NCI-H2196 (cell line): ENCODE data around the gene JAM3.
"Not testable (repeated sequence)": the region's sequence is repeated elsewhere in the genome, so short reads cannot be mapped to it uniquely, and the experiment has no call there.

Experiments used
- DNase-seq: peaks from one replicate; lab custom pipeline; 2025; ENCODE audit not compliant: unreplicated experiment; lab: John Stamatoyannopoulos, UW

JAM3 gene

DNA sequence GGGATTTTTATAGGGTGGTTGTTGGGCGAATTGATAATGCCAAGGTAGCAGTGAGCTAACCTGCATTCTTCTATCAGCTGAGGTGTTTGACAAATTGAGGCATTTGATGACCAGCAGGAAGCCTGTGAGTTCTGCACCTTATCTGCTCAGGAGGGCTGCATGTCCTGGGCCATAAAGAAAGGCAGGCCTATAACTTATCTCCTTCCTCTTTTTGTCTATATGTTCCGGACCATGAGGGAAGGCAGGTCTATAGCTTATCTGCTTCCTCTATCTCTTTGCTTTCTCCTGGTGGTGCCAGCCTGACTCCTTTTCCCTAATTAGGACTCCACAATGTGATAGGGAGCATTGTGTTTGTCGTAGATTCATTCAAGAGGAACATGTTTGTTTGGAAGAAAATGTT, 8.6 kb upstream of the JAM3 start:
- no peak for DNase-seq

DNA sequence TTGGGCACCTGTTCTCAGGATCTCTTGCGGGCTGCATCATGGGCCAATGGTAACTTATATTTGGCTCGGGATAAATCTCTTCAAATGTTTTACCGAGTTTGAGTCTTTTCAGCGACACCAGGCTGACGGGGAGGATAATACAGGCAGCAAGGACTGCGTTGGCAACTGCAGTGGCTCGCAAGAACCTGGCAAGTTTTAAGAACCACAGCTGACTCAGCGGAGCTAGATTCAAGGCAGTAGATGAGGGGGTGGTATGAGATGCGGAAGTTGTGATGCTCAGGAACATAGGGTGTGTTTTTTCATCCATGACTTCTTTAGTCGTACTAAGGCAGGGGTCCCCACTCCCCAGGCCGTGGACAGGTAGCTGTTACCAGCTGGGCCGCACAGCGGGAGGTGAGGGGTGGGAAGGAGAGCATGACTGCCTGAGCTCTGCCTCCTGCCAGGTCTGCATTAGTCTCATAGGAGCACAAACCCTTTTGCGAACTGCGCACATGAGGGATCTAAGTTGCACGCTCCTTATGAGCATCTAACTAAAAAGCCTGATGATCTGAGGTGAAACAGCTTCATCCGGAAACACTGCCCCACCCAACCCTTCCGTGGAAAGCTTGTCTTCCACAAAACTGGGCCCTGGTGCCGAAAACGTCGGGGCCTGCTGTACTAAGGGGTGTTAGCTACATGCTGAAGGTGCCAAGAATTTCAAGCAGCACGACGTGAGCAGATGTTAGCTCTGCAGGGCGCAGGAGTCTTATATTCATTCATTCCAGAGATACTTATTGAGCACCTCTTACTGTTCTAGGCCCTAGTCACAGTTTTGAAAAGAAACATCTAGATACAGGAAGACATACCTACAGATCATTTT, 6.4 kb upstream of the JAM3 start:
- no peak for DNase-seq

DNA sequence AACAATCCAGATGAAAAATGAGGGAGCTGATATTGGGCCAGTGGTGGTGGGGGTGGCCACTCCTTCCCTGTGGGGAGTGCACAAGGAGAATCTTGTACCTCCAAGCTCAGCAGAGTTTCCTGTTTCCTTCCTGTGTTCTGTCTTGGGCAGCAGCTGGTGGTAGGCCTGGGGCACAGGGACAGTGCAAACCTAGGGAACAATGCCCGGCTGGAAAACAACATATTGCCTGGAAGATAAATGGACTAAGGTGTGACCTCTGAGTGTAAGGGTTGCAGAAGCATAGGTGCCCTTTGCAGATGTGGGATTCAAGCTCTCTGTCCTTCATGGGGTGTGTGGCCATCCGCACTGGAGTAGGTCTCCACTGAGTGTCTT, 5.8 kb upstream of the JAM3 start:
- DNase-seq: no peak

DNA sequence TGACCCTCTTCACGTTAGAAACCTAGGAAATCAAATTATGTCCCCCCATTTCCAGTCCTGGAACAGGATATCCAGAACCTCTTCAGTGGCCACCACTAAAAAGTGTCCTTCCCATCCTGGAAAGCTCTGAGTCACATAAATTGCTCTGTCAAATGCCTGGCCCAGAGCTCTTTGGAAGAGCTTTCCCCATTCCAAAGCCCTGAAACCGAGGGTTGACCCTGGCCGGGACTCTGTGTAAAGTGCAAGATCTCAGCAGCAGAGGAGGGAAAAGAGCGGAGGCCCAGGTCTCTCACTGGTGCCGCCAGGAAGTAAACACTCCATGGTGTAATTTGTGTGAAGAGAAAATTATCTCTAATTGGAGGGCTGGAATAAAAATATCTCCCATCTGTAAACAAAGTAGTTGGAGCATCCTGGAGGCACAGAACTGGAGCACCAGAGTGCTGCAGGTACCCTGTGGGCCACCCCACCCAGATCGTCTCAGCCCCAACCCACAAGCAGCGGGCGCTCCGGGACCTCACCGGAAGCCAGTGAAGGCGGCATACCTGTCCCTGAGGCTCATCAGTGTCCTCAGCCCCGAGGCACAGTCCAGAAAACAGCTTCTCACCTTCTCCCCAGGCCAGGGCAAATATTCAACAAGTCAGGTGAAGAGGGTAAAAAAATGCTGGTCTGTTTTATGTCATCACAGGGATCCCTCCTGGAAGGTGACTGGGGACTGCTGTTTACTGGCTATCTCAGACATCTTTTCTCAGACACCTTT, 4.7 kb upstream of the JAM3 start:
- DNase-seq: no peak

DNA sequence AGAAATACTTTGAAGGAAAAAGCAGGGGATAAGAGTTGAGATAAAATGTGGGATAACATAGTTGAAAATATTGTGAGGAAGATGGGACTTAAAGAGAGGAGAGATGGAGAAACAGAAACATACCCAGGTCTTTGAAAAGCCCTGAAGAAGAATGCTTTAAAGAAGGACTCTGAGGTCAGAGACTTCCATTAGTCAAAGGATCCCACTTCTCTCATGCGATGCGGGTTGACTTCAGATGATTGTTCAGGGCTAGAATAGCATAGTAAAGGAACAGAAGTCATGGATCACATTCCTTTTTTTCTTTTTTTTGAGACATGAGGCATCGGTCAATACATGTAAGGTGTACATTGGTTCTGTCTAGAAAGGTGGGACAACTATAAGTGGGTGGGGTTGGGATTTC, 3.5 kb upstream of the JAM3 start:
- DNase-seq: no peak

DNA sequence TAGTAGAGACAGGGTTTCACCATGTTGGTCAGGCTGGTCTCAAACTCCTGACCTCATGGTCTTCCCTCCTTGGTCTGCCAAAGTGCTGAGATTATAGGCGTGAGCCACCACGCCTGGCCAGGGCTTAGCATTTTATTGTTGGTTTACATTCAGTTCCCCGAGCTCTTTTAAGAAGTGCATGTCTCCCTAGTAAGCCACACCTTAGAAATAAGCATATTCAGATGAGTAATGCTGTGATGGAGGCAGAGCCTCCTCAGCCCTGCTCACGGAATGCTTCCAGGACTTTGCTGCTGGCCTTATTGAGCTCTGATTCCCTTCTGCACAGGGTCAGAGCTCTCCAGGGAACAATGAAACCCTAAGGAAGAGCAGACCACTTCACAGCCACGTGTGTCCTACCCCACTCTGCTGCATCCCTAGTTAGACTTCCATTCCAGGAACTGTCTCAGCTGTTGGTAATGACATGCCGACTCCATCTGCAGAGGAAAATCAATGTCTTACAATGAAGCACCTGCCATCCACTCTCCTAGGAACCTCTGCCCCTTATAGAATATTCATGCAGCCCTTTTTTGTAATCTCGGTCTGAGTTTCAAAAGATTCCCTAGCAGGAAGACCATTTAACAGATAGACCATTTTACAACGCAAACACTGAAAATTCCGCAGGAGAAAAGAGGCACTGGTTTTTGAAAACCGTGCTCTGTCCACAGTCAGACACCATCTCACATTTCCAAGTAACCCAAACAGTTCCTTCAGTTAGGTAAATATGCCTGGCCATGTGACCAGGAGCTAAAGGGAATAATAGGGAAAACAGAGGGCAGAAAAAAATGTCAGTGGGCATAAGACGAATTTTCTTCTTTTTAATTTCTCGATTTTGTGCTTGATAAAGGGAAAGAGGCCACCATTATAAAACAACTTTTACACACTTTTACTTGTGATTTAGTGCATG, 1.7 kb upstream of the JAM3 start:
- DNase-seq: no peak

DNA sequence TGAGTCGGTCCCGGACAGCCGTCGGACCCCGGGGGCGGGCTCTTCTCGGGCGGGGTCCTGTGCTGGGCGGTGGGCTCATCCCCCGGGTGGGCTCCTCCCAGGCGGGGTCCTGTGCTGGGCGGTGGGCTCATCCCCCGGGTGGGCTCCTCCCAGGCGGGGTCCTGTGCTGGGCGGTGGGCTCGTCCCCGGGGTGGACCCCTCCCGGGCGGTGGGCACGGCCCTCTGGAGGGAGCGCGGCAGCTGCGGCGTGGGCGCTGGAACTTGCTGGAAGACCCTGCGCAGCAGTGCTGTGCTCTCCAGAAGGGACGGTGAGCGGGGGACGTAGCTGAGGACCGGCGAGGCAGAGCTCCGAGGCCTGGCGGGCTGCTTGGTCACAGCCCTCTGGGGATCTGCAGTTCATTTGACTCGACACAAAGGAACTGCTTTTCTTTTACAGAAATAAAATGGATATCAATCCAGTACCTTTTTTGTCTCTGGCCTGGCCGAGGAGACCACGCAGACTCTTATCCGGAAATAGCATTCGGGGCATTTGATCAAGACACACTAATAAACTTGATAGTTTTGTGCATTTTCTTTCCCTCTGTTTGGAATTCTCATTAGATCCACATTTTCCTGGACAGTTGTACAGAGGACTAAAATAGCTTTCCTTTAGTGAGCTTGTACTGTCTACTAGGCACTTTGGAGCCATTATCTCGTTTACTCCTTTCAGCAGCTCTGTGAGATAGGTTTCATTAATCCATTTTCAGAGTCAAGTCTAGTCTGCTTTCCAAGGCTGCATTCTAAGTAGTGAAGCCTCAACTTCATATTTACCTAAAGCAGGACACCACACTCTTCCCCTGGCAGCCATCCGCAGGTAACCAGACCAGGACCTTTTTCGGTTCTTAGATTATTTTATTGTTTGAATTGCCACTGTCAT, 812 bp downstream of the JAM3 start:
- no peak for DNase-seq

DNA sequence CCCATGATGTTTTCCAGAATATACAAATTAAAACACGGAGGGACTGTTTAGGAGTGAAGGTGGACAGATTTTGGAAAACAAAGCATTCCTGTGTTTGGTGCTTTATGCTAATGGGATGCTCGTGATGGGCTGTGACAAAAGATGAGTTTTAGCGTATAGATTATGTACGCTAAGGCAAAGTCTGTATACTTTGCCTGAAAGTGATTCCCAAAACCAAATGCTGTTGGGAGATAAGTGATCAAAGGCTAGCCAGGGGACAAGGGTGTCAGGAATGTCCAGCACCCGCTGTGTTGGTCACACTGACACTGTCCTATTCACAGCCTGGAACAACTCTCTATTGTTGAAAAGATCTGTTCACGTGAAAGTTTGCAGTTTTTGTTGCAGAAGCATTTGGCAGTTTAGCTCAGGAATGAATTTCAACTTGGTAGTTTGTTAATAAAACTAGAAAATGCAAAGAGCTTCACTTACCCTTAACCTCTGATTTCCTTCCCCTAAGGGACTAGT, 1.5 kb downstream of the JAM3 start:
- no peak for DNase-seq

DNA sequence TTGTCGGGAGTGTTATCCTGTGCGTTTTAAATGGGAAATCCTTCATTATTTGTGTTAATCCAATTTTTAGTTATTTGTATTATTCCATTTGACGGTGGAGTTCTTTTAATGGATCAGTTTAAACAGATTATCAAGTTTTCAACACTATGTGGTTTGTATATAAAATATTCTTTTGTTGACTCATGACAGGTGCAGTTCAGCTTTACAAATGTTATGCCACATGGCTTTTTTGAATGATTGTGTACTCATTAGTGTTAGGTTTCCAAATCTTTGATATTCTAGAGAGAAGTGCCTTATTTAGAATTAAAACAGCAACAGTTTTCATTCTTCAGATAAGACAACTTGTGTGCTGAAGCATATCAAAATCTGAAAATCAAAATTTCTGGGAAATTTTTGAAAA, 2.4 kb downstream of the JAM3 start:
- DNase-seq: peak; percentile 54

DNA sequence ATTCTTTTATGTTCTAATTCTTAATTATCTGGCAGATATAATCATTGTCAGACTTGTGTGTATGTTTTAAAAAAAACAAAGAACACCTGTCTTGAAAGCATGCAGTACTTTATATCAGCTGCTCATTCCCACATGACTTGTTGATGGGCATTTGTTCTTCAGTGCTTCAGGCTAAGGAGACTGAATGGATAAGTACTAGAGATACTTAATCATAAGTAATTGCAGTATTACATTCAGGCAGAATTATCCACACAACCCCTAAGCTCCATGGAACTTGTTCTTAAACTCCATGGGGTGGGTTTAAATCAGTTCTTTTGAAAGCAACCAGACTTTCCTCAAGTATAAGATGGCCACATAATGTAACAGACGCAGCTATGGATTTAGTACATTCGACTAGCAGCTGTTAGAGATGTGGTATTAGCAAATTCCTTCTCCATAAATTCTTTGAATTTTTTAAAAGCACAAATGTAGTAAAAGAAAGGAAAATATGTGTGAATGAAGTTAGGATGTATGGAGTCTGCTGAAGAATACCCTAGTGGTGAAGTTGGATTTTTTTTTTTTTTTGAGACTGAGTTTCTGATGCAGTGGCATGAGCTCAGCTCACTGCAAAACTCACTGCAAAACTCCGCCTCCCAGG, 3.0 kb downstream of the JAM3 start:
- DNase-seq: peak; percentile 39

DNA sequence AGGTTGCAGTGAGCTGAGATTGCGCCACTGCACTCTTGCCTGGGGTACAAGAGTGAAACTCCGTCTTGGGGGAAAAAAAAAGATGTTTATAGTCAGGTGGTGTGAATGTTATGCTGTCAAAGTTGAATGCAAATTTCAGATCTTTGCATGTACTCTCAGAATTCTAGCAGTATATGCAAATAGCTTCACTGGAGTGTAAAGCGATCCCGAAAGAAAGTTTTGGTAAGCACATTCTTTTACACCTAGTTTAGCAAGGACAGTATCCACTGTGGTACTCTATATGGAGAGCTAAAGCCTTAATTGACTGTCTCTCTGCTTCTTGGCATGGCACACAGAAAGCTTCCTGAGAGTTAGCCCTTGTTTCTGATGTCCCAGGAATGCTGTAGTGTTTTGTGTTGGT, 4.0 kb downstream of the JAM3 start:
- no peak for DNase-seq

DNA sequence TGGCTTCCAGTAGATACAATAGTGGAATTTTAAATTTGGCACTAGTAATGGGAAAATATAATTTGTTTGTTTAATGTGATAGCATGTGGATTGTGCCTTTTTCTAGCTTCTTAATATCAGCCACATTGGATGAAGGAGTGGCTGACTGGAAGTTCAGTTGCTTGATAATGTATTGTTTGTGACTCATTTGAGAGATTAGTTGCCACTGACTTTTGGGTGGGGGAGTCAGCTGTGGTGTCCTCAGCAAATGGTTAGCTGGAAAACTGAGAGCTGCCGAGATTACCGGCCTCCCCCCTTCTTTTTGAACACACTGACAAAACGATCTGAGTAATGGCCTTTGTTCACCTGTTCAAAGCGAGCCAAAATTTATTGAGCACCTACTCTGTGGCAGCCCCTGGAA, 5.5 kb downstream of the JAM3 start:
- DNase-seq: no peak

DNA sequence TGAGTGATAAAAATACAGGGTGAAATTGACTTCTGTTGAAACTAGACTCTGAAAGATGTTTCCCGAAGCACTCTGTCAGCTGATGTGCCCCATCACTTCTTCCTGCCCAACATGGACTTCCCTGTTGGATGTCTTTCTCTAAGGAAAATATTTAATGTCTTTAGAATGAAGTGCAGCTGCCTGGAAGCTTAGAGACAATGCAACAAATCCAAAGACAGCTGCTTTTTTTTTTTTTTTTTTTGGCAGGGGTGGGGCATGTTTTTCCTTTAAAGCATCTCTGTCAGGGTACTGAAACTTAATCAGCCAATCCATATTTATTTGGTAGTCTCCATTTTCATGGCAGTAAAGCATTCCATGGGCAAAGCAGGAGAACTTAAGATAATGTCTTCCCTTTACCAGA, 5.9 kb downstream of the JAM3 start:
- no peak for DNase-seq

DNA sequence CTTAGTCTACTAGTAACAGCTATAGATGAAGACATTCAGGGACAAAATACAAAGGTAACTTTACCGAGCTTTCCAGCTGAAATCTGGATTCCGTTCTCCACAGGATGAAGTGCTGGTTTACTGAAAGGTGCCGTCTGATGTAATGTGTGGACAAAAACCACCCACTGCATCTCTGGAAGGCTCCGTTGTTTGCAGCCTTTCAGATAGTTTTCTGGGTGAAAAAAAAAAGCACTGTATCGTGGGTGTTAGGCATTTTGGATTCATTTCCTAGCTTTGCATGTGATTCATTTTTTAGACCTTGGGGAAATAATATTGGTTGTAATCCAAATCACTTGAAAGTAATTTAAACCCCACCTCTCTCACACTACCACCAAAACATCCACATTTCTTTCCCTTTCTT, 10.4 kb downstream of the JAM3 start:
- DNase-seq: no peak

DNA sequence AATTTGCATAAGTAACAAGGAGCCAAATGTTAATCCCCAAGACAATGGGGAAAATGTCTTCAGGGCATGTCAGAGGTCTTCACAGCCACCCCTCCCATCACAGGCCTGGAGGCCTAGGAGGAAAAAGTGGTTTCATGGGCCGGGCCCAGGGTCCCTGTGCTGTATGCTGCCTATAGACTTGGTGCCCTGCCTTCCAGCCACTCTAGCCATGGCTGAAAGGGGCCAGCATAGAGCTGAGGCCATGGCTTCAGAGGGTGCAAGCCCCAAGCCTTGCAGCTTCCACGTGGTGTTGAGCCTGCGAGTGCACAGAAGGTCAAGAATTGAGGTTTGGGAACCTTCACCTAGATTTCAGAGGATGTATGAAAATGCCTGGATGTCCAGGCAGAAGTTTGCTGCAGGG, 12.4 kb downstream of the JAM3 start:
- not testable (repeated sequence) for DNase-seq

DNA sequence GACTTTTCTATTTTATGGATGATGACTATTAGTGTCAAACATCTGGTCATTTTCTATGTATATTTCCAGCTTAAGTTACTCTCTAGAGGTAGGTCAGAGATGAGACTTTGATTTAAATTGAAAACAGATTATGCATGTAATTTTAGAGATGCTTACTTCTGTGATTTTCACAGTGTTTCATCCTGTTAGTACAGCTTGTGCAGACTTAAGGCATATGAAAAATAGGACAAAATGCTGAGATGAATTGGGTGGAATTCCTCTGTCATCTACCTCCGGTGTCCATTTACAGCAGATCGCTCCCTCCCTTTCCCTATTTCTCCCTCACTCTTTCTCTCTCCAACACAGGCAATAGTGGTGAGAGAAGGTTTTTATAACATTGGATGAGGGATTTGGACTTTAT, 14.1 kb downstream of the JAM3 start:
- DNase-seq: no peak

DNA sequence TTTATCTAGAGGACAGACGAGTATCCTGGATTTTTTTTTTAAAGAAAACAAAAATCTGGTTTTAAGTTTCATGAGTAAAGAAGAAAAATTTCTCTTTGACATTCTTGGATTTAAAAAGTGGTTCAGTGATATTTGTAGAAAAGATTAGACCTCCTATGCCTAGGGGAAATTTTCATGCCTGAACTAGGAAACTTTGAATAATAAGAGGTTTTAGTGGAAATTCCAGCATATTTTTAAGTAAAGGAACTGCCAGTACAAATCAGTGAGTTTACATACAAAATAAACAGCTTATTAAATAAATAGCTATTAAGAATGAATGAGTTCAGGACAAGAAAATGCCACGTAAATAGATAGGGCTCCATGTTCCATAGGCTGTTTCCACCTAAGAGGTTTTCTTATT, 17.5 kb downstream of the JAM3 start:
- DNase-seq: no peak

DNA sequence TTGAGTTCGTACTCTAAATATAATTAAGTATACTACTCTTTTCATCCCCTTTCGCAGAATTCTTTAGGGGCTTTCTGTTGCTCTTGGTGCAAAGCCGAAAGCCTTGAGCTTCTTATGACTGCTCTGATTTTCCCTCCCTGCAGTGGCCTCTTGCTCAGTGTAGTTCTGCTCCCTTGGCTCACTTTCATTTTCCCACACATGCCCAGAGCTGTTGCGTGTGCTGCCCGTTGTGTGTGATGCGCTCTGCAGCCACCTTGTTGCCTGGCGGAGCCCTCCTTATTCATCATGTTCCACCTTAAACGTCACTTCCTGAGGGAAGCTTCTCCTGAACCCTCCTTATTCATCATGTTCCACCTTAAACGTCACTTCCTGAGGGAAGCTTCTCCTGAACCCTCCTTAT, 23.1 kb downstream of the JAM3 start:
- DNase-seq: not testable (repeated sequence)

DNA sequence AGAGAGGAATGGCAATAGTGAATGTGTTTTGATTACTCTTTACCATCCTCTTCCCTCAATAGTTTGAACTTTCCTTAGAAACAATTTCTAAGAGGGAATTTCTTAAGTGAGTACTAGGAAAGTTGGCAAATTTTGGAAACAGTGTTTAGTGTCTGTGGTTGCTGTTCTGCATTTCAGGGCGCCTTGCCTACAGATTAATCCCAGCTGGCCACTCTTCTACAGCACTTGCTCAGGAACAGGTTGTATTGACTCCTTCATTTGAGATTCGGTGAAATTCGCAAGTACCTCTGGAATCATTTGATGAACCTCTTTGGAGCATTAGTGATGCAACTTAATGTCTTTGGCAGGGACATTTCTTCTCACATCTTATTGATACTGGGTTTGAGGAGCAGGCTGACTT, 28.3 kb downstream of the JAM3 start:
- DNase-seq: no peak
